SK-N-MC (cell line): ENCODE results near the gene IL21R.
"Not testable (repeated sequence)": the region's sequence is repeated elsewhere in the genome, so short reads cannot be mapped to it uniquely, and the experiment has no call there.

ENCODE experiments used
- EZH2 ChIP-seq: fragments of 200-600 bp; sonication (generic); IDR thresholded peaks from one replicate; pipeline ENCODE4 v1.6.1; 2017; ENCODE audit warnings: antibody characterized with exemption
- FOXP2 ChIP-seq: optimal IDR thresholded peaks from 2 replicates; pipeline ENCODE3; 2011; ENCODE audit warnings: mild to moderate bottlenecking, moderate library complexity; ENCODE audit not compliant: insufficient read depth; ENCODE audit errors: extremely low read length, control extremely low read depth
- POLR2AphosphoS5 ChIP-seq: IDR thresholded peaks from 2 replicates; pipeline ENCODE4 v1.6.1; 2012; ENCODE audit warnings: mild to moderate bottlenecking, low read depth, low read length, borderline replicate concordance

- TF ChIP-seq POLR2AphosphoS5, EZH2, FOXP2: not testable (repeated sequence)
Observed at GRCh38 chr16:27398341-27398893, 3.6 kb upstream of the IL21R start.
